Midbrain (tissue), 1 donor: ENCODE measurements around the gene TMEM179B.
"Not testable (repeated sequence)": the region's sequence is repeated elsewhere in the genome, so short reads cannot be mapped to it uniquely, and the experiment has no call there.

Experiments used
- DNase-seq: peaks from one replicate; lab custom pipeline; 2025; lab: John Stamatoyannopoulos, UW

Gene TMEM179B

GRCh38 chr11:62787005-62787759 is at the start of gene TMEM179B:
Gene TMEM179B (plus strand): TSS chr11:62787402. CDS start chr11:62787432, 30 bp downstream.
- peak; percentile 98 for DNase-seq

GRCh38 chr11:62747475-62748160 is 39.6 kb upstream of the TMEM179B start:
- DNase-seq, result no peak

GRCh38 chr11:62749931-62750330 is 37.3 kb upstream of the TMEM179B start:
- not testable (repeated sequence) for DNase-seq

- no peak for DNase-seq
Observed at GRCh38 chr11:62752177-62752785, 34.9 kb upstream of the TMEM179B start.

- DNase-seq, result no peak
Observed at GRCh38 chr11:62752994-62753735, 34.0 kb upstream of the TMEM179B start.

GRCh38 chr11:62753736-62754603 is 33.2 kb upstream of the TMEM179B start, which contains the start of gene ZBTB3:
Gene ZBTB3 (minus strand): TSS chr11:62754160. CDS start chr11:62753664, 496 bp downstream.
- peak; percentile 98 for DNase-seq

GRCh38 chr11:62755086-62755615 is 32.1 kb upstream of the TMEM179B start:
- no peak for DNase-seq

GRCh38 chr11:62757846-62758788 is 29.1 kb upstream of the TMEM179B start:
- DNase-seq, result no peak

GRCh38 chr11:62760867-62761227 is 26.4 kb upstream of the TMEM179B start:
- not testable (repeated sequence) for DNase-seq

- DNase-seq, result peak; percentile 74
Observed at GRCh38 chr11:62770778-62771143, 16.4 kb upstream of the TMEM179B start.

GRCh38 chr11:62771144-62772021 is 15.8 kb upstream of the TMEM179B start, which contains the start of gene TAF6L:
Gene TAF6L (plus strand): TSS chr11:62771396. CDS start chr11:62775784, 4,388 bp downstream.
- DNase-seq, result peak; percentile 97

- no peak for DNase-seq
Observed at GRCh38 chr11:62774407-62774806, 12.8 kb upstream of the TMEM179B start.

GRCh38 chr11:62775646-62776045 is 11.6 kb upstream of the TMEM179B start:
- no peak for DNase-seq

- no peak for DNase-seq
Observed at GRCh38 chr11:62777389-62777788, 9.8 kb upstream of the TMEM179B start.

- DNase-seq, result no peak
Observed at GRCh38 chr11:62778441-62778840, 8.8 kb upstream of the TMEM179B start.

- no peak for DNase-seq
Observed at GRCh38 chr11:62782753-62783152, 4.4 kb upstream of the TMEM179B start.

GRCh38 chr11:62786318-62787004 is 741 bp upstream of the TMEM179B start:
- peak; percentile 88 for DNase-seq

- no peak for DNase-seq
Observed at GRCh38 chr11:62788991-62789390, 1.8 kb downstream of the TMEM179B start.
